WTC11 (cell line): Measurements from ENCODE around the gene DNAH7. TPM values are rescaled to one million over a fixed set of nuclear protein-coding genes. Genes with fewer than 3 reads are reported as not detected.

Experiments used
- ATAC-seq: fragments of 200-7000 bp; cut with Tn5 transposase; 2 replicates; pipeline ENCODE4 v1.10.0; 2021; ENCODE audit warnings: mild to moderate bottlenecking, moderate library complexity
- CTCF ChIA-PET: fragments of 300-600 bp; sonication (Branson Sonifier 250); formaldehyde crosslinking; loops from one replicate; lab custom pipeline; 2021; ENCODE audit warnings: antibody characterized with exemption; lab: Charles Lee
- POLR2A ChIA-PET: fragments of 350-600 bp; sonication (Branson Sonifier 250); formaldehyde crosslinking; loops from one replicate; lab custom pipeline; 2021; ENCODE audit warnings: antibody characterized with exemption; lab: Charles Lee
- DNase-seq: peaks from one replicate; pipeline ENCODE4 v3.0.0; 2021; ENCODE audit warnings: low spot score
- H3K27ac Mint-ChIP-seq: 2 replicates; pipeline ENCODE4 v1.8.0; 2021; ENCODE audit warnings: mixed read lengths
- H3K27me3 Mint-ChIP-seq: 2 replicates; pipeline ENCODE4 v1.8.0; 2021; ENCODE audit warnings: low read depth, mild to moderate bottlenecking, moderate library complexity, mixed read lengths
- H3K36me3 Mint-ChIP-seq: 2 replicates; pipeline ENCODE4 v1.8.0; 2021; ENCODE audit warnings: mixed read lengths
- H3K4me1 Mint-ChIP-seq: 2 replicates; pipeline ENCODE4 v1.8.0; 2022; ENCODE audit warnings: mixed read lengths
- H3K4me3 Mint-ChIP-seq: 2 replicates; pipeline ENCODE4 v1.8.0; 2021; ENCODE audit warnings: mild to moderate bottlenecking, moderate library complexity, mixed read lengths
- H3K9me3 Mint-ChIP-seq: 2 replicates; pipeline ENCODE4 v1.8.0; 2021; ENCODE audit warnings: mixed read lengths
- CBFB ChIP-seq: sonication (generic); formaldehyde crosslinking; IDR thresholded peaks from 2 replicates; pipeline ENCODE4 v1.8.1; 2022; ENCODE audit warnings: mild to moderate bottlenecking, low read depth, missing genetic modification reagents
- EMX1 ChIP-seq: fragments of 250-450 bp; sonication (Bioruptor Pico); IDR thresholded peaks from 2 replicates; pipeline ENCODE4 v1.8.0; 2021; ENCODE audit warnings: mild to moderate bottlenecking
- HMGA2 ChIP-seq: fragments of 250-450 bp; sonication (Bioruptor Pico); IDR thresholded peaks from 2 replicates; pipeline ENCODE4 v1.4.0; 2021; ENCODE audit warnings: mild to moderate bottlenecking, moderate library complexity
- MXD4 ChIP-seq: fragments of 250-450 bp; sonication (Bioruptor Pico); IDR thresholded peaks from 2 replicates; pipeline ENCODE4 v1.8.0; 2021; ENCODE audit warnings: mild to moderate bottlenecking, moderate library complexity, borderline replicate concordance
- NR1H2 ChIP-seq: sonication (generic); formaldehyde crosslinking; IDR thresholded peaks from 2 replicates; pipeline ENCODE4 v1.9.0; 2021; ENCODE audit warnings: mild to moderate bottlenecking, moderate library complexity, missing genetic modification reagents
- TP53 ChIP-seq: sonication (generic); formaldehyde crosslinking; IDR thresholded peaks from 2 replicates; pipeline ENCODE4 v1.8.1; 2023; ENCODE audit warnings: mild to moderate bottlenecking, missing genetic modification reagents
- ZNF138 ChIP-seq: sonication (generic); formaldehyde crosslinking; conservative IDR thresholded peaks from 2 replicates; pipeline ENCODE4 v1.8.1; 2022; ENCODE audit warnings: mild to moderate bottlenecking, moderate library complexity, missing genetic modification reagents
- ZNF263 ChIP-seq: sonication (generic); formaldehyde crosslinking; IDR thresholded peaks from 2 replicates; pipeline ENCODE4 v1.8.1; 2022; ENCODE audit warnings: low read depth, mild to moderate bottlenecking, moderate library complexity, missing genetic modification reagents
- ZNF317 ChIP-seq: sonication (generic); formaldehyde crosslinking; IDR thresholded peaks from 2 replicates; pipeline ENCODE4 v1.8.1; 2023; ENCODE audit warnings: low read depth, mild to moderate bottlenecking, moderate library complexity, missing genetic modification reagents, borderline replicate concordance
- total RNA-seq: library from RNA; stranded (reverse); gene quantifications from 3 replicates; pipeline ENCODE4 v1.2.3, GENCODE V29; 2021
- TF ChIP-seq, protein P1 (sequence below): sonication (generic); formaldehyde crosslinking; IDR thresholded peaks from 2 replicates; pipeline ENCODE4 v1.8.1; 2022; ENCODE audit warnings: mild to moderate bottlenecking, moderate library complexity, missing genetic modification reagents
- TF ChIP-seq, protein P2 (sequence below): sonication (generic); formaldehyde crosslinking; IDR thresholded peaks from 2 replicates; pipeline ENCODE4 v1.8.0; 2023; ENCODE audit warnings: missing genetic modification reagents, mild to moderate bottlenecking, borderline replicate concordance
- TF ChIP-seq, protein P3 (sequence below): fragments of 250-450 bp; sonication (Bioruptor Pico); IDR thresholded peaks from 2 replicates; pipeline ENCODE4 v1.9.0; 2021; ENCODE audit warnings: mild to moderate bottlenecking
- TF ChIP-seq, protein P4 (sequence below): sonication (generic); formaldehyde crosslinking; IDR thresholded peaks from 2 replicates; pipeline ENCODE4 v1.8.1; 2023; ENCODE audit warnings: mild to moderate bottlenecking, missing genetic modification reagents
- TF ChIP-seq, protein P5 (sequence below): fragments of 250-450 bp; sonication (Bioruptor Pico); IDR thresholded peaks from 2 replicates; pipeline ENCODE4 v1.9.0; 2021; ENCODE audit warnings: mild to moderate bottlenecking, borderline replicate concordance
- TF ChIP-seq, protein P6 (sequence below): sonication (generic); formaldehyde crosslinking; IDR thresholded peaks from 2 replicates; pipeline ENCODE4 v1.8.1; 2022; ENCODE audit warnings: low read depth, missing genetic modification reagents, borderline replicate concordance
- TF ChIP-seq, protein P7 (sequence below): sonication (generic); formaldehyde crosslinking; IDR thresholded peaks from 2 replicates; pipeline ENCODE4 v1.8.1; 2023; ENCODE audit warnings: mild to moderate bottlenecking, missing genetic modification reagents, moderate library complexity
- TF ChIP-seq, protein P8 (sequence below): sonication (generic); formaldehyde crosslinking; IDR thresholded peaks from 2 replicates; pipeline ENCODE4 v1.8.0; 2023; ENCODE audit warnings: mild to moderate bottlenecking, missing genetic modification reagents

Gene DNAH7
- total RNA-seq, 1 experiment from 2014 or later: 0.04 TPM

DNA sequence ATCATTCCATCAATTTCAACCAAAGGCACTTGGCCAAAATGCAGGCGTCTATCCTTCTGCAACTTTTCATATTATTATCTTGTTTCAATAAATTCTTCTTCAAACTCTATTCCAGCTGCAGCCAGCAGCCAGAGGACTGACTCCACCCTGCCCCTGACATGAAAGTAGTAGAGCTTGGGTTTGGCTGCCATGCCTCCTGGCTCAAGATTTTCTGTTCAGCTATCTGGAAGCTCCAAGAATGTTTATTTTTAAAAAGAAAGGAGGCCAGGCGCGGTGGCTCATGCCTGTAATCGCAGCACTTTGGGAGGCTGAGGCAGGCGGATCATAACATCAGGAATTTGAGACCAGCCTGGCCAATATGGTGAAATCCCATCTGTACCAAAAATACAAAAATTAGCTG, 4.9 kb downstream of the DNAH7 start:
- peaks cover 25% of the 10 kb centered on the region for H3K4me1 Mint-ChIP-seq
- TF ChIP-seq TP53 (CRISPR knock-in tag) (no peak), HMGA2 (CRISPR knock-in tag) (no peak), ZNF263 (CRISPR knock-in tag) (no peak), ZNF317 (no peak), MXD4 (no peak), EMX1 (CRISPR knock-in tag) (no peak), NR1H2 (CRISPR knock-in tag) (no peak), CBFB (CRISPR knock-in tag) (no peak), ZNF138 (no peak)
- TF ChIP-seq, protein P1, sequence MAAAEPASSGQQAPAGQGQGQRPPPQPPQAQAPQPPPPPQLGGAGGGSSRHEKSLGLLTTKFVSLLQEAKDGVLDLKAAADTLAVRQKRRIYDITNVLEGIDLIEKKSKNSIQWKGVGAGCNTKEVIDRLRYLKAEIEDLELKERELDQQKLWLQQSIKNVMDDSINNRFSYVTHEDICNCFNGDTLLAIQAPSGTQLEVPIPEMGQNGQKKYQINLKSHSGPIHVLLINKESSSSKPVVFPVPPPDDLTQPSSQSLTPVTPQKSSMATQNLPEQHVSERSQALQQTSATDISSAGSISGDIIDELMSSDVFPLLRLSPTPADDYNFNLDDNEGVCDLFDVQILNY (CRISPR knock-in tag): no peak
- TF ChIP-seq, protein P2, sequence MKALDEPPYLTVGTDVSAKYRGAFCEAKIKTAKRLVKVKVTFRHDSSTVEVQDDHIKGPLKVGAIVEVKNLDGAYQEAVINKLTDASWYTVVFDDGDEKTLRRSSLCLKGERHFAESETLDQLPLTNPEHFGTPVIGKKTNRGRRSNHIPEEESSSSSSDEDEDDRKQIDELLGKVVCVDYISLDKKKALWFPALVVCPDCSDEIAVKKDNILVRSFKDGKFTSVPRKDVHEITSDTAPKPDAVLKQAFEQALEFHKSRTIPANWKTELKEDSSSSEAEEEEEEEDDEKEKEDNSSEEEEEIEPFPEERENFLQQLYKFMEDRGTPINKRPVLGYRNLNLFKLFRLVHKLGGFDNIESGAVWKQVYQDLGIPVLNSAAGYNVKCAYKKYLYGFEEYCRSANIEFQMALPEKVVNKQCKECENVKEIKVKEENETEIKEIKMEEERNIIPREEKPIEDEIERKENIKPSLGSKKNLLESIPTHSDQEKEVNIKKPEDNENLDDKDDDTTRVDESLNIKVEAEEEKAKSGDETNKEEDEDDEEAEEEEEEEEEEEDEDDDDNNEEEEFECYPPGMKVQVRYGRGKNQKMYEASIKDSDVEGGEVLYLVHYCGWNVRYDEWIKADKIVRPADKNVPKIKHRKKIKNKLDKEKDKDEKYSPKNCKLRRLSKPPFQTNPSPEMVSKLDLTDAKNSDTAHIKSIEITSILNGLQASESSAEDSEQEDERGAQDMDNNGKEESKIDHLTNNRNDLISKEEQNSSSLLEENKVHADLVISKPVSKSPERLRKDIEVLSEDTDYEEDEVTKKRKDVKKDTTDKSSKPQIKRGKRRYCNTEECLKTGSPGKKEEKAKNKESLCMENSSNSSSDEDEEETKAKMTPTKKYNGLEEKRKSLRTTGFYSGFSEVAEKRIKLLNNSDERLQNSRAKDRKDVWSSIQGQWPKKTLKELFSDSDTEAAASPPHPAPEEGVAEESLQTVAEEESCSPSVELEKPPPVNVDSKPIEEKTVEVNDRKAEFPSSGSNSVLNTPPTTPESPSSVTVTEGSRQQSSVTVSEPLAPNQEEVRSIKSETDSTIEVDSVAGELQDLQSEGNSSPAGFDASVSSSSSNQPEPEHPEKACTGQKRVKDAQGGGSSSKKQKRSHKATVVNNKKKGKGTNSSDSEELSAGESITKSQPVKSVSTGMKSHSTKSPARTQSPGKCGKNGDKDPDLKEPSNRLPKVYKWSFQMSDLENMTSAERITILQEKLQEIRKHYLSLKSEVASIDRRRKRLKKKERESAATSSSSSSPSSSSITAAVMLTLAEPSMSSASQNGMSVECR (CRISPR knock-in tag): no peak
- TF ChIP-seq, protein P3, sequence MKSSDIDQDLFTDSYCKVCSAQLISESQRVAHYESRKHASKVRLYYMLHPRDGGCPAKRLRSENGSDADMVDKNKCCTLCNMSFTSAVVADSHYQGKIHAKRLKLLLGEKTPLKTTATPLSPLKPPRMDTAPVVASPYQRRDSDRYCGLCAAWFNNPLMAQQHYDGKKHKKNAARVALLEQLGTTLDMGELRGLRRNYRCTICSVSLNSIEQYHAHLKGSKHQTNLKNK: no peak
- TF ChIP-seq, protein P4, sequence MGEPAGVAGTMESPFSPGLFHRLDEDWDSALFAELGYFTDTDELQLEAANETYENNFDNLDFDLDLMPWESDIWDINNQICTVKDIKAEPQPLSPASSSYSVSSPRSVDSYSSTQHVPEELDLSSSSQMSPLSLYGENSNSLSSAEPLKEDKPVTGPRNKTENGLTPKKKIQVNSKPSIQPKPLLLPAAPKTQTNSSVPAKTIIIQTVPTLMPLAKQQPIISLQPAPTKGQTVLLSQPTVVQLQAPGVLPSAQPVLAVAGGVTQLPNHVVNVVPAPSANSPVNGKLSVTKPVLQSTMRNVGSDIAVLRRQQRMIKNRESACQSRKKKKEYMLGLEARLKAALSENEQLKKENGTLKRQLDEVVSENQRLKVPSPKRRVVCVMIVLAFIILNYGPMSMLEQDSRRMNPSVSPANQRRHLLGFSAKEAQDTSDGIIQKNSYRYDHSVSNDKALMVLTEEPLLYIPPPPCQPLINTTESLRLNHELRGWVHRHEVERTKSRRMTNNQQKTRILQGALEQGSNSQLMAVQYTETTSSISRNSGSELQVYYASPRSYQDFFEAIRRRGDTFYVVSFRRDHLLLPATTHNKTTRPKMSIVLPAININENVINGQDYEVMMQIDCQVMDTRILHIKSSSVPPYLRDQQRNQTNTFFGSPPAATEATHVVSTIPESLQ (CRISPR knock-in tag): no peak
- TF ChIP-seq, protein P5, sequence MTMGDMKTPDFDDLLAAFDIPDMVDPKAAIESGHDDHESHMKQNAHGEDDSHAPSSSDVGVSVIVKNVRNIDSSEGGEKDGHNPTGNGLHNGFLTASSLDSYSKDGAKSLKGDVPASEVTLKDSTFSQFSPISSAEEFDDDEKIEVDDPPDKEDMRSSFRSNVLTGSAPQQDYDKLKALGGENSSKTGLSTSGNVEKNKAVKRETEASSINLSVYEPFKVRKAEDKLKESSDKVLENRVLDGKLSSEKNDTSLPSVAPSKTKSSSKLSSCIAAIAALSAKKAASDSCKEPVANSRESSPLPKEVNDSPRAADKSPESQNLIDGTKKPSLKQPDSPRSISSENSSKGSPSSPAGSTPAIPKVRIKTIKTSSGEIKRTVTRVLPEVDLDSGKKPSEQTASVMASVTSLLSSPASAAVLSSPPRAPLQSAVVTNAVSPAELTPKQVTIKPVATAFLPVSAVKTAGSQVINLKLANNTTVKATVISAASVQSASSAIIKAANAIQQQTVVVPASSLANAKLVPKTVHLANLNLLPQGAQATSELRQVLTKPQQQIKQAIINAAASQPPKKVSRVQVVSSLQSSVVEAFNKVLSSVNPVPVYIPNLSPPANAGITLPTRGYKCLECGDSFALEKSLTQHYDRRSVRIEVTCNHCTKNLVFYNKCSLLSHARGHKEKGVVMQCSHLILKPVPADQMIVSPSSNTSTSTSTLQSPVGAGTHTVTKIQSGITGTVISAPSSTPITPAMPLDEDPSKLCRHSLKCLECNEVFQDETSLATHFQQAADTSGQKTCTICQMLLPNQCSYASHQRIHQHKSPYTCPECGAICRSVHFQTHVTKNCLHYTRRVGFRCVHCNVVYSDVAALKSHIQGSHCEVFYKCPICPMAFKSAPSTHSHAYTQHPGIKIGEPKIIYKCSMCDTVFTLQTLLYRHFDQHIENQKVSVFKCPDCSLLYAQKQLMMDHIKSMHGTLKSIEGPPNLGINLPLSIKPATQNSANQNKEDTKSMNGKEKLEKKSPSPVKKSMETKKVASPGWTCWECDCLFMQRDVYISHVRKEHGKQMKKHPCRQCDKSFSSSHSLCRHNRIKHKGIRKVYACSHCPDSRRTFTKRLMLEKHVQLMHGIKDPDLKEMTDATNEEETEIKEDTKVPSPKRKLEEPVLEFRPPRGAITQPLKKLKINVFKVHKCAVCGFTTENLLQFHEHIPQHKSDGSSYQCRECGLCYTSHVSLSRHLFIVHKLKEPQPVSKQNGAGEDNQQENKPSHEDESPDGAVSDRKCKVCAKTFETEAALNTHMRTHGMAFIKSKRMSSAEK (CRISPR knock-in tag): no peak
- TF ChIP-seq, protein P6, sequence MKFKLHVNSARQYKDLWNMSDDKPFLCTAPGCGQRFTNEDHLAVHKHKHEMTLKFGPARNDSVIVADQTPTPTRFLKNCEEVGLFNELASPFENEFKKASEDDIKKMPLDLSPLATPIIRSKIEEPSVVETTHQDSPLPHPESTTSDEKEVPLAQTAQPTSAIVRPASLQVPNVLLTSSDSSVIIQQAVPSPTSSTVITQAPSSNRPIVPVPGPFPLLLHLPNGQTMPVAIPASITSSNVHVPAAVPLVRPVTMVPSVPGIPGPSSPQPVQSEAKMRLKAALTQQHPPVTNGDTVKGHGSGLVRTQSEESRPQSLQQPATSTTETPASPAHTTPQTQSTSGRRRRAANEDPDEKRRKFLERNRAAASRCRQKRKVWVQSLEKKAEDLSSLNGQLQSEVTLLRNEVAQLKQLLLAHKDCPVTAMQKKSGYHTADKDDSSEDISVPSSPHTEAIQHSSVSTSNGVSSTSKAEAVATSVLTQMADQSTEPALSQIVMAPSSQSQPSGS (CRISPR knock-in tag): no peak
- TF ChIP-seq, protein P7, sequence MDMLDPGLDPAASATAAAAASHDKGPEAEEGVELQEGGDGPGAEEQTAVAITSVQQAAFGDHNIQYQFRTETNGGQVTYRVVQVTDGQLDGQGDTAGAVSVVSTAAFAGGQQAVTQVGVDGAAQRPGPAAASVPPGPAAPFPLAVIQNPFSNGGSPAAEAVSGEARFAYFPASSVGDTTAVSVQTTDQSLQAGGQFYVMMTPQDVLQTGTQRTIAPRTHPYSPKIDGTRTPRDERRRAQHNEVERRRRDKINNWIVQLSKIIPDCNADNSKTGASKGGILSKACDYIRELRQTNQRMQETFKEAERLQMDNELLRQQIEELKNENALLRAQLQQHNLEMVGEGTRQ (CRISPR knock-in tag): no peak
- TF ChIP-seq, protein P8, sequence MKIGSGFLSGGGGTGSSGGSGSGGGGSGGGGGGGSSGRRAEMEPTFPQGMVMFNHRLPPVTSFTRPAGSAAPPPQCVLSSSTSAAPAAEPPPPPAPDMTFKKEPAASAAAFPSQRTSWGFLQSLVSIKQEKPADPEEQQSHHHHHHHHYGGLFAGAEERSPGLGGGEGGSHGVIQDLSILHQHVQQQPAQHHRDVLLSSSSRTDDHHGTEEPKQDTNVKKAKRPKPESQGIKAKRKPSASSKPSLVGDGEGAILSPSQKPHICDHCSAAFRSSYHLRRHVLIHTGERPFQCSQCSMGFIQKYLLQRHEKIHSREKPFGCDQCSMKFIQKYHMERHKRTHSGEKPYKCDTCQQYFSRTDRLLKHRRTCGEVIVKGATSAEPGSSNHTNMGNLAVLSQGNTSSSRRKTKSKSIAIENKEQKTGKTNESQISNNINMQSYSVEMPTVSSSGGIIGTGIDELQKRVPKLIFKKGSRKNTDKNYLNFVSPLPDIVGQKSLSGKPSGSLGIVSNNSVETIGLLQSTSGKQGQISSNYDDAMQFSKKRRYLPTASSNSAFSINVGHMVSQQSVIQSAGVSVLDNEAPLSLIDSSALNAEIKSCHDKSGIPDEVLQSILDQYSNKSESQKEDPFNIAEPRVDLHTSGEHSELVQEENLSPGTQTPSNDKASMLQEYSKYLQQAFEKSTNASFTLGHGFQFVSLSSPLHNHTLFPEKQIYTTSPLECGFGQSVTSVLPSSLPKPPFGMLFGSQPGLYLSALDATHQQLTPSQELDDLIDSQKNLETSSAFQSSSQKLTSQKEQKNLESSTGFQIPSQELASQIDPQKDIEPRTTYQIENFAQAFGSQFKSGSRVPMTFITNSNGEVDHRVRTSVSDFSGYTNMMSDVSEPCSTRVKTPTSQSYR: no peak
- no peak overlapping the region for H3K4me3 Mint-ChIP-seq
- no peaks in the 10 kb centered on the region for H3K36me3 Mint-ChIP-seq
- DNase-seq (no peak), ATAC-seq (no peak)
- POLR2A ChIA-PET: no interaction called here
- CTCF ChIA-PET: no interaction called here
- H3K27ac Mint-ChIP-seq: no peak overlapping the region
- no peaks in the 10 kb centered on the region for H3K27me3 Mint-ChIP-seq
- H3K9me3 Mint-ChIP-seq: no peaks in the 10 kb centered on the region
